ENCODE measurements around the gene TTC21B. TPM values are rescaled to one million over a fixed set of nuclear protein-coding genes. Genes with fewer than 3 reads are reported as not detected.

Gene TTC21B
- total and polyA plus RNA-seq, 9 of the 15 experiments (the other 6 are each of a cell fraction or from before 2014, with no cell fraction given) = 5.2 to 34.9 (median 18.5) TPM

DNA sequence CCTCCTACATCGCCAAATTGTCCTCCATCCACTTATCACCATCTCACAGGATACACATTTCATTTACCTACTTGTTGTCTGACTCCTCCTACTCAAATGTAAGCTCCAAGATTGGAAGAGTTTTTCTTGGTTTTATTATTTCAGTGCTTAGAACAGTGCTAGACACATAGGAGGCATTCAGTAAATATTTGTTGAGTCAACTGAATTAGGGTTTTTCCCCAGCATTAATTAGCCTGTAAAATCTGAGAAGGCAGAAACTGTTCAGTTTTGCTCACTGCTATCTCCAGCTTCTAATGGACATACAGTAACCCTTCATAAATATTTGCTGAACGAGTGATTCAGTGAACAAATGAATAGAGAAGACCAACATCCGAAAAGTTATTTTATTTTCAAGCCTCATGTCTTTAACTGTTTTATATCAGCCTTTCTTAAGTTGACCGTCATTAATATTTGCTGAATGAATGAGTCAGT lies 800 bp downstream of the TTC21B start (continued):
- TF ChIP-seq, protein P1, sequence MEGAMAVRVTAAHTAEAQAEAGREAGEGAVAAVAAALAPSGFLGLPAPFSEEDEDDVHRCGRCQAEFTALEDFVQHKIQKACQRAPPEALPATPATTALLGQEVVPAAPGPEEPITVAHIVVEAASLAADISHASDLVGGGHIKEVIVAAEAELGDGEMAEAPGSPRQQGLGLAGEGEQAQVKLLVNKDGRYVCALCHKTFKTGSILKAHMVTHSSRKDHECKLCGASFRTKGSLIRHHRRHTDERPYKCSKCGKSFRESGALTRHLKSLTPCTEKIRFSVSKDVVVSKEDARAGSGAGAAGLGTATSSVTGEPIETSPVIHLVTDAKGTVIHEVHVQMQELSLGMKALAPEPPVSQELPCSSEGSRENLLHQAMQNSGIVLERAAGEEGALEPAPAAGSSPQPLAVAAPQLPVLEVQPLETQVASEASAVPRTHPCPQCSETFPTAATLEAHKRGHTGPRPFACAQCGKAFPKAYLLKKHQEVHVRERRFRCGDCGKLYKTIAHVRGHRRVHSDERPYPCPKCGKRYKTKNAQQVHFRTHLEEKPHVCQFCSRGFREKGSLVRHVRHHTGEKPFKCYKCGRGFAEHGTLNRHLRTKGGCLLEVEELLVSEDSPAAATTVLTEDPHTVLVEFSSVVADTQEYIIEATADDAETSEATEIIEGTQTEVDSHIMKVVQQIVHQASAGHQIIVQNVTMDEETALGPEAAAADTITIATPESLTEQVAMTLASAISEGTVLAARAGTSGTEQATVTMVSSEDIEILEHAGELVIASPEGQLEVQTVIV (CRISPR knock-in tag; IDR thresholded peaks at IDR 0.05; ENCODE audit: borderline replicate concordance) = no peak
- TF ChIP-seq, protein P2, sequence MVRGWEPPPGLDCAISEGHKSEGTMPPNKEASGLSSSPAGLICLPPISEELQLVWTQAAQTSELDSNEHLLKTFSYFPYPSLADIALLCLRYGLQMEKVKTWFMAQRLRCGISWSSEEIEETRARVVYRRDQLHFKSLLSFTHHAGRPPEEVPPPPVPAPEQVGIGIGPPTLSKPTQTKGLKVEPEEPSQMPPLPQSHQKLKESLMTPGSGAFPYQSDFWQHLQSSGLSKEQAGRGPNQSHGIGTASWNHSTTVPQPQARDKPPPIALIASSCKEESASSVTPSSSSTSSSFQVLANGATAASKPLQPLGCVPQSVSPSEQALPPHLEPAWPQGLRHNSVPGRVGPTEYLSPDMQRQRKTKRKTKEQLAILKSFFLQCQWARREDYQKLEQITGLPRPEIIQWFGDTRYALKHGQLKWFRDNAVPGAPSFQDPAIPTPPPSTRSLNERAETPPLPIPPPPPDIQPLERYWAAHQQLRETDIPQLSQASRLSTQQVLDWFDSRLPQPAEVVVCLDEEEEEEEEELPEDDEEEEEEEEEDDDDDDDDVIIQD (CRISPR knock-in tag; IDR thresholded peaks at IDR 0.05) = no peak
- TF ChIP-seq CAMTA2 (CRISPR knock-in tag; conservative IDR thresholded peaks at IDR 0.05) = no peak
- TF ChIP-seq ZBTB7A (IDR thresholded peaks at IDR 0.05; ENCODE audit: borderline replicate concordance, control insufficient read depth, low read depth, low read length) = no peak
- TF ChIP-seq, protein P3, sequence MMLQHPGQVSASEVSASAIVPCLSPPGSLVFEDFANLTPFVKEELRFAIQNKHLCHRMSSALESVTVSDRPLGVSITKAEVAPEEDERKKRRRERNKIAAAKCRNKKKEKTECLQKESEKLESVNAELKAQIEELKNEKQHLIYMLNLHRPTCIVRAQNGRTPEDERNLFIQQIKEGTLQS (IDR thresholded peaks at IDR 0.05) = no peak
- TF ChIP-seq, protein P3 (CRISPR knock-in tag; conservative IDR thresholded peaks at IDR 0.05) = no peak
- no peak for TF ChIP-seq ZNF431 (CRISPR knock-in tag; IDR thresholded peaks at IDR 0.05)
- no peak for TF ChIP-seq NR4A1 (CRISPR knock-in tag; IDR thresholded peaks at IDR 0.05)
- TF ChIP-seq NR4A1 (tag; IDR thresholded peaks at IDR 0.05) = no peak
- TF ChIP-seq HDAC1 (IDR thresholded peaks at IDR 0.05) = no peak
- no peak for TF ChIP-seq ZNF766 (CRISPR knock-in tag; conservative IDR thresholded peaks at IDR 0.05)
- TF ChIP-seq HNRNPL (IDR thresholded peaks at IDR 0.05; ENCODE audit: low read depth, low read length) = no peak
- TF ChIP-seq RFX1 (IDR thresholded peaks at IDR 0.05) = no peak
- TF ChIP-seq BCL6 (CRISPR knock-in tag; IDR thresholded peaks at IDR 0.05) = no peak
- no peak for TF ChIP-seq JUN (IDR thresholded peaks at IDR 0.05; ENCODE audit: borderline replicate concordance, low read depth, low read length)
- no peak for TF ChIP-seq JUN (CRISPR knock-in tag; IDR thresholded peaks at IDR 0.05; ENCODE audit: borderline replicate concordance)
- no peak for TF ChIP-seq SRF (CRISPR knock-in tag; IDR thresholded peaks at IDR 0.05)
- no peak for TF ChIP-seq HIVEP1 (CRISPR knock-in tag; IDR thresholded peaks at IDR 0.05)
- TF ChIP-seq MAFG (tag; conservative IDR thresholded peaks at IDR 0.05) = peak; percentile 25; the same call in 1 of the 2 replicates
- TF ChIP-seq NR3C1 (CRISPR knock-in tag; IDR thresholded peaks at IDR 0.05) = no peak
- TF ChIP-seq, protein P4, sequence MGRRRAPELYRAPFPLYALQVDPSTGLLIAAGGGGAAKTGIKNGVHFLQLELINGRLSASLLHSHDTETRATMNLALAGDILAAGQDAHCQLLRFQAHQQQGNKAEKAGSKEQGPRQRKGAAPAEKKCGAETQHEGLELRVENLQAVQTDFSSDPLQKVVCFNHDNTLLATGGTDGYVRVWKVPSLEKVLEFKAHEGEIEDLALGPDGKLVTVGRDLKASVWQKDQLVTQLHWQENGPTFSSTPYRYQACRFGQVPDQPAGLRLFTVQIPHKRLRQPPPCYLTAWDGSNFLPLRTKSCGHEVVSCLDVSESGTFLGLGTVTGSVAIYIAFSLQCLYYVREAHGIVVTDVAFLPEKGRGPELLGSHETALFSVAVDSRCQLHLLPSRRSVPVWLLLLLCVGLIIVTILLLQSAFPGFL (CRISPR knock-in tag; IDR thresholded peaks at IDR 0.05) = no peak
- no peak for TF ChIP-seq ZNF174 (CRISPR knock-in tag; IDR thresholded peaks at IDR 0.05)
- no peak for TF ChIP-seq XRCC3 (IDR thresholded peaks at IDR 0.05)
- TF ChIP-seq ZNF316 (IDR thresholded peaks at IDR 0.05) = peak; percentile 89
- peak; percentile 17 for TF ChIP-seq DACH1 (IDR thresholded peaks at IDR 0.05; ENCODE audit: partially characterized antibody)
- no peak for TF ChIP-seq NFRKB (IDR thresholded peaks at IDR 0.05; ENCODE audit: low read depth)
- TF ChIP-seq CBFA2T2 (conservative IDR thresholded peaks at IDR 0.05) = 0 out of 2 replicates have a peak, but pooled peaks have one; percentile 3

Data from K562 (cell line).